GM18951 (cell line): ENCODE results near the gene EVX1.

Experiments used
- POLR2A ChIP-seq: IDR thresholded peaks from 4 replicates; pipeline ENCODE4 v1.6.1; 2011; ENCODE audit warnings: mild to moderate bottlenecking; ENCODE audit not compliant: insufficient read length, insufficient read depth; ENCODE audit errors: extremely low read depth
- in situ Hi-C: fragments of 300-500 bp; cut with MboI; formaldehyde crosslinking; loops from one replicate; pipeline ENCODE4 v1.12.0; 2022; ENCODE audit warnings: low sequenced_read_pairs, mixed read lengths, inconsistent platforms; ENCODE audit not compliant: unreplicated experiment

EVX1 gene

DNA sequence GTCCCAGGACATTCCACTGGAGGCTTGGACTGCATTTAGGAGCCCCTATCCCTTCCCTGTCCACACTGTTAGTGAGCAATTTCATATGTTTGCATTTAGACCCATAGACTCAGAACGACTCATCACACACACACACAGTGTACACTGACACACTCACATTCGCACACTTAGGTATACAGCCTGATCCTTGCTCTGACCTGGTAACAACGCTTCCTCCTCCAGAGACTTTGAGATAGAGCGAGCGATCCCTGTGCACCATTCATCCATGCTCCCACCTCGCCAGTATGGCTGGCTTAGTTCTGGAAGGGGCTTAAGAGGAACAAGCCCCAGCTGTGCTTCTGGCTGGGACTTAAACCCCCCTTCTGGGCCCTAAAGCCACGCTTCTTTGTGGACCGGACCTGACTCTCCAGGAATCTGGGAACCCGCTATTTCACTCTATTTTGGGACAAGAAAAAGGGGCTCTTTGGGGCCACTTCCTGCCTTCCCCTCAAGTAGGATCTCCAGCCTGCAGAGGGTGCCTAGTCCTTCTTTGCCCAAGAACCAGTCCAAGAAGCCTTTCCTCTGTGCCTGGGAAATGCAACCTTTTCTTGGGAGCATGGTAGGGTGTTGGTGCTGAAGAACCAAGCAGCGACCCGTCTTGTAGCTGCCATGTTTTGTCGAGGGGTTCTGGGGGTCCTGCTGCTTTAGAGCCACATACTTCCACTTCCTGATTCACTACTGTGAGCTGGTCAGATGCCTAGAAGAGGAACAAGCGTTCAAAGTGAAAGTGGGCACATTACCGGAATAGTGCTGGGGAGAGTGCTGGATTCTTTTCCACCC, 41.6 kb upstream of the EVX1 start:
- in situ Hi-C loops = loop anchor here (10.0 to 25.0 kb wide), 2 partner anchors 361 to 724 kb away; no protein-coding TSS in a partner anchor
- TF ChIP-seq POLR2A = no peak

DNA sequence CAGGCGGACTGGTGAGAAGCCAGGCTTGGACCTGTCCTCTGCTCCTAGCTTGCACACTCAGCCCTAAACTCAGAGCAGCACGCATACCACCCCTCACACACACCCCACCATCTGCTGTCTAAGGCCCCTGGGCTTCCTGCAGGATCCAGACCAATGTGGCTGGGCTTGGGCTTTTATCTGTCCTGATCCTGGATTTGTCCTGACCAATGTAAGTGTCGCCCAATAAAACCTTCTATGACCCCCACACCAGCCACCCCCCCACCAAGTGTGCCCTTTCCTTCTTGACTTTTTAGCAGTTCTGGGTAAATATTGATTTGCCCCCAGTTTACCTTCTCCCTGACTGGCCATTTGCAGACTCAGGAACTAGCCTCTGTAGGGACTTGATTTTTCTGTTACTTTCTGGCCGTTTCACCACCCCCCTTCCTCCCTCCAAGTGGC, 41.0 kb upstream of the EVX1 start:
- TF ChIP-seq POLR2A = no peak
- in situ Hi-C loops = loop anchor here (10.0 to 25.0 kb wide), 2 partner anchors 361 to 723 kb away; no protein-coding TSS in a partner anchor

DNA sequence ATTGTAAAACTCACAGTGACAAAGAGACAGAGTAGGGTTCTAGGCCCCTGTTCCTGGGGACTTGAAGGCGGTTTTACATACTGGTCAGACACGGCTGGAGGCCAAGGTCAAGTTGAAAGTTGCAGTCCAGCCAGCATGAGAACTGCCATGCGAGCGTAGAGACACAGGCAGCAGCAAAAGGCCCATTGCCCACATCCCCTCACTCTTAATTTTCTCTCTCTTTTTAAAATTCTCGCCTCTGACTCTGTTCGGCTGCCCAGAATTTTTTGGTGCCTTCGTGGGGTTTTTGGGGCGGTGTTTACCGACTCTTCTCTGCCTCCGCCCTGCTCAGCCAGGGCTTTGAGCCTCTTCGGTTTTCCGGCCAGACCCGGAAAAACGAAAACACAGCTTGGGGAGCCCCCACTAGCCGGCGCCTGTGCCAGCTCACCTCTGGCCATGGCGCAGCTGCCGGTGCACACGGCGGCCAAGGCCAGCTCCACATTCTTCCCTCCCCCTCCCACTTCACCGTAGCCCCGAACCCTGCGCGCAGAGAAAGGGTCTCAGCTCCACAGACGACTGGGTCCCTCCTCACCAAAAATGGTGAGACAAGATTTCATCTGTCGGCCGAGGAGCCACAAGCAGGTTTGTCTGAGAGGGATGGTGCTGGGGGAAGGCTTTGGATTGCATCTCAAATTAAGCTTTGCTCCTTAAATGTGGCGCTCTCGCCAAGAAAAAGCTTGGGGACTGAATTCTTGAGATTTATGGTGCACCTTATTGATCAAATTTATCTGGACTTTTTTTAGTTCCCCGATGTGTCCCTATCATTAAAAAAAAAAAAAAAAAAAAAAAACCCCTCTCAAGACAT, 40.4 kb upstream of the EVX1 start:
- in situ Hi-C loops = loop anchor here (10.0 to 25.0 kb wide), 2 partner anchors 360 to 723 kb away; no protein-coding TSS in a partner anchor
- no peak for TF ChIP-seq POLR2A

DNA sequence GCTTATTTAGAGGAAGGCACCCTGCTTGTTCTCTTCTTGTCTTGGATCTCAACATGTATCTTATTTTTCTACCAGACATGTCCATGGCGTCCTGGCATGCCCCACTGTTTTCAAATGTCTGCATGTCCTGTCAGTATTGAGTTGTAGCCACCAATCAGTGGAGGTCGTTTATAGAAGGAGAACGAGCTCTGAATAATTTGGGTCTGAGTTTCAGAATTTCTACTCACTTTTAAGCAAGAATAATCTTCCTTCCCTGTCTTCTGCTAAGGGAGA, 39.8 kb upstream of the EVX1 start:
- in situ Hi-C loops = loop anchor here (10.0 to 25.0 kb wide), 2 partner anchors 360 to 722 kb away; no protein-coding TSS in a partner anchor
- TF ChIP-seq POLR2A = no peak

DNA sequence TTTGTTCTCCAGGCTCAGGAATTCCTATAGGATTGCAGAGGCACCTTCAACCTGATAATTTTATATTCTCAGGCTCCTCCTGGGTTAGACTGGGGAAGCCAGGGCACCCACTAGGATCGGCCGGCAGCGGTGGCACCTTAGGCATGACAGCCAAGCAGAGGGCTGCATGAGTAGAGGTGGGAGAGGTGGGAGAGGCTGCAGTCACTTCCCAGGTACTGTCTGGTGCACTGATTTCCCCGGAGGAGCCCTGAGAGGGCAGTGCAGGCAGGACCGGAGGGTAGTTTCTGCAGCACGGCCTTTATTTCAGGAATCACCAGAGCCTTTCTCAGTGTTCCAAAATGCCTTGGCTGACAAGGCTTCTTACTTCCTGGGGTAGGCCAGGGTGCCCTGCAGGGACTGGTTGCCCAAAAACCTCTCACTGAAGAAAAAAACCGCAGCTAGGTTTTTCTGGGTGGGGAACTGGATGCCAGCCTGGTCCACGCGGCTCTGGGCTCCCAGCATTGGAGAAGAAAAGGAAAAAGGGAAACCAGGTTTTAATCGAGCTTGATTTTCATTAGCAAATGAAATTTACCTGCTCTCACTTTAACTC, 39.1 kb upstream of the EVX1 start:
- in situ Hi-C loops = loop anchor here (10.0 to 25.0 kb wide), 2 partner anchors 359 to 721 kb away; no protein-coding TSS in a partner anchor
- TF ChIP-seq POLR2A = no peak

DNA sequence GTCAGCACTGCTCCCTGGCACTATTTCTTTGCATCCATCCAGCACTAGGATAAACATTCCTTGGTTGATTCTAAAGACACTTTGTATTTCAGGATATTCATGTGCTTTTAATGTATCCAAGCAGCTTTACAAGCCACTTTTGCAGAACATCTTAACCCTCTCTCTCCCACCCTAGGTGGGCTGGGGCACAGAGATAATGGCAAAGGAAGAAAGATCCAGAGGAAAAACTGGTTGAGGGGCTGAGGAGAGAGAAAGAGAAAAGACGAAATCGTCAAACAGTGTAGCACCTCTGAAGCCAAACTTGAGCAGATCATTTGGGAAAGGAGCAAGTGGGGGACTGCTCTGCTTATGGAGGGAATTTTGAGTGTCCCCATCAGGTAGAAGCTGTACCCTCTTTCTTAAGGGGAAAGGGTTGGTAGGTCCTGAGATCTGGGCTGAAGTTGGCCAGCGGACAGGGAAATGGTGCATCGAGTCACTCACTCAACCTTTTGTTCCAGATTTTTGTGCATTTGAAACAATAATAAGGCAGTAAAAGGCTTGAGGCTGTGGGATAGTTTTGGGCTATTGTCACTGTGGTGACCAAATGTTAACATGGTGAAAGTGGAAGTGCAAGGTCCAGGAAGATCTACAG, 38.5 kb upstream of the EVX1 start:
- in situ Hi-C loops = loop anchor here (10.0 to 25.0 kb wide), 2 partner anchors 358 to 721 kb away; no protein-coding TSS in a partner anchor
- no peak for TF ChIP-seq POLR2A

DNA sequence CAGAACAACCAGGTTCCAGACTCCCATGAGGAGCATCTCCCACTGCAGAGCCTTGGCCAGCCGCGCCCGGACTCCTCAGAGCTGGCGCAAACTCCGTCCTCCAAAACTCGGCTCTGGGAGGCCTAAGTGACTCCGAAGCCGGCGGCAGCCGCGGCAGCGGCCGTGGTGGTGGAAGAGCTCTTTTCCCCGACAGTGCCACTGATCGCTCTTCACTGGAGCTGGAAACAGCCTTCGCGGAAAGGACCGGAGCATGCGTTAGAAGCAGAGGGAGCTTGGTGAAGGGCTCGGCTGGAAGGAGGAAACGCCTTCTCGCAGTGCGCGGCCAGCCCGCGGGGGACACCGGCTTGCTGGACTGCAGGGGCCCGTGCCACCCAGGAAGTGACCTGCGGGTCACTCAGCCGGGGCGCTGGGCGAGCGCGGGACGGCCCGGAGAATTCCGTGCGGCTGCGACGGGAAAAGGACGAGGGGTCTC, 37.7 kb upstream of the EVX1 start:
- no peak for TF ChIP-seq POLR2A
- in situ Hi-C loops = loop anchor here (10.0 to 25.0 kb wide), 2 partner anchors 357 to 720 kb away; no protein-coding TSS in a partner anchor

DNA sequence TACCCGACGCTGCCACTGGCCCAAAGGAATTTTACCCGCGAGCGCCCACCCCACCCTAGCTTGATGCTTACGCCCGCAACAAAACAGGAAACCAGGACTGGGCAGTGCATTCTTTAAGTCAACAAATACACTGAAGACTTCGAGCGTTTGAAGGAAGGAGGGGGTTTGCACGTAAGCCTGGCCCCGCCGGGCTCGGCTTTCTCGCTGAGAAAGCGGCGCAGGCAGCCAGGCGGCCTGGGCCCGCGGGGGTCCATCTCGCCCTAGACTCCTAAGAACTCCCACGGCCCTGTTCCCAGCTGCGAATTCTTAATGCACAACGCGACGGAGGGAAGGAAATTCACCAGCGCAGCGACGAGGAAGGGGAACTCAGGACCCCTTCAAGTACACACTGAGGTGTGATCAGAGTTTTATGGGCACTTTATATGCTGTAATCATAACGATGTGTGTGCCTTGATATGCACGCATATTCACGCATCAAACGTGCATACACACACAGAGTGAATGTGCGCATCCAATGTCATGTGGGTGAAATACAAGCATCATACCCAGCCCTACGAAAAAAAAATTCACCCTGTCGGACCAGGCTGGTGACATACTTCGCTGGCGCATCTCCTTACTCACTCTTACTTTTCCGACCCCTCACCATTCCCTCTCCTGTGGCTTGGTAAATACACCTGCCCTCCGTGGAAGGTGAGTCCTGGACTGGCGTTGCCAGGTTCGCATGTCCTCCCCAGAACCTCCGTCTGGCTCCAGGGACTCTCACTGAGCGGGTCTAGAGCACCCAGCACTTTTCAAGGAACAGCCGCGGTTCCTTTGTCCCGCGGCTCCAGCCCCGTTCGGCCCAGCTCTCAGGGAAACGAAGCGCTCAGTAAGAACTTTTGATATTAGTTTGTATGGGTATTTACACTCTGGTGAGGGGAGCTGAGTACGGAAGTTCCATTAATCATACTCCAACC, 37.0 kb upstream of the EVX1 start:
- in situ Hi-C loops = loop anchor here (10.0 to 25.0 kb wide), 2 partner anchors 357 to 719 kb away; no protein-coding TSS in a partner anchor
- no peak for TF ChIP-seq POLR2A

DNA sequence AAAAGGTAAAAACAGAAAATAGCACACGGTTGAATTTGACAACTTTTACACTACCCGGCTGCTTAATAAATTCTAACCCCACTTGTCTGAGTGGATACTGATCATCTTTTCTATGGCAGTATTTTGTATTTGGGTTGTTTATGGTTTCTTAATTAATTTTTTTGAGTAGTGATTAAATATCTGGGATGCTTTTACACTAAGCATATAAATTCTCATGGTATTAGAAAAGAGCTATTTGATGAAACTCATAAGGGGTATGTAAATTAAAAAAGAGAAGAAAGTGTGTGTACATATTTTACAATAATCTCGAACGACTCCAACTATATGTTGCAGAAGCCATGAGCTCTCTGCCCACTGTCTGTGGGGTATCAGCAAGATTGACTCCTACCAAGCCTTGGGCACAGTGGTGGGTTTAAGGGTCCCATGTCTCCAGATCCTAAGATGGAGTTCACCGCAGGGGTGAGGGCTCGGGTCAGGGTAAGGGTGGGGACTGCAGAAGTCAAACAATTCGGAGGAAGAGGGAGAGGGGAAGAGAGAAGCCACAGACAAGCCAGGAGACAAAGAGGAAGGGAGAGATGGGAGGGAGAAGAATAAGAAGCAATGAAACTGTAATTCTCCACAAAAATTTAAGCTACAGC, 35.1 kb upstream of the EVX1 start:
- TF ChIP-seq POLR2A = no peak
- in situ Hi-C loops = loop anchor here (10.0 to 25.0 kb wide), 2 partner anchors 355 to 717 kb away; no protein-coding TSS in a partner anchor

DNA sequence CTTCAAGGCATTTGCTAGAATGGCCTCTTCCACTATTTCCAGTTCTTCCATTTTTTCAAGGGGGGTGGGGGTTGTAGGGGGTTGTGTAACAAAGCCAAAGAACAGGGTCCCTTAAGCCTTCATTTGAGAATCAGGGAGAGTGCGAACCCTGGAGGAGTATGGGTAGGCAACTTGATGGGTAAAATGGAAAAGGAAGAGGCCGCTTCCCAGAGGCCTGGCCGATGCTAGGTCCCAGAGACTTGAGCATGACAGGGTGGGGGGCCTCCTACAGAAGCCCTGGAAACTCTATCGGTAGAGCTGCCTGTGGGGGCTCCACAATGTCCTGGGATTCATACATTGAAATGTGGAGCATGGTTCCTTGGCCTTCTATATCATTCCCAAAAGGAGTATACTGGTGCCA, 33.6 kb upstream of the EVX1 start:
- in situ Hi-C loops = loop anchor here (10.0 to 25.0 kb wide), 2 partner anchors 353 to 716 kb away; no protein-coding TSS in a partner anchor
- no peak for TF ChIP-seq POLR2A

DNA sequence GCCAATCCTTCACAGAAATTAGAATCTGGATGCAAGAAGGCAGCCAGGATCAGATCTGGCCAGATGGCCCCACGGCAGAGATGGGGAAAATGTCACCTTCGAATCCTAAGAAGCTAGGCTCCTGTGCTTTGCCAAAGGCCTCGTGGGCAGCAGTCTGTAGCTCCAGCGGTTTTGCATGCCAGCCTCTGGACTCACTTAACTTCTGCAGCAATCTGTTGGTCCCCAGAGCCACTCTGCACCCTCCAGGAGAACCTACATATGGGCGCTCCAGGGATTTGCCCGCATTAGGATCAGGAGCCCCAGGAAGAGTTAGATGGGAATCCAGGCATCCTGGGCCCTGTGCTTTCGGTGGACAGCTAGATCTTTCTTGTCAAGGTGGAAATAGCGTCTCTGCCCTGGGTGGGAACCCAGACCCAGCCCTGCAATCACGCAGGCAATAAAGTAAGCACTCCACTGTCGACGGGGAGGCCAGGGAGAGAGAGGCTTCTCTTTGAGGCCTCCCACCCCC, 32.6 kb upstream of the EVX1 start:
- in situ Hi-C loops = loop anchor here (10.0 to 25.0 kb wide), 2 partner anchors 352 to 715 kb away; no protein-coding TSS in a partner anchor
- TF ChIP-seq POLR2A = no peak
